ENCODE results near the gene TH. TPM values are rescaled to one million over a fixed set of nuclear protein-coding genes. Genes with fewer than 3 reads are reported as not detected.

TH gene
- total and polyA plus RNA-seq, 7 donors: 0.17 TPM; not detected in 6

GRCh38 chr11:2129699-2130366 is 41.8 kb downstream of the TH start:
- 85 to 90% methylated on average over 25 of the region's 25 CpGs for whole genome bisulfite sequencing, 2 donors
- Histone ChIP-seq H3K9me3 (no peaks in the 10 kb centered on the region), H3K36me3 (no peaks in the 10 kb centered on the region), H3K27me3 (peaks cover 0 to 43% (median 4%) of the 10 kb centered on the region in 3 donors), H3K4me1 (no peaks in the 10 kb centered on the region), H3K27ac (no peak overlapping the region), H3K4me3 (no peak overlapping the region)
- intact Hi-C loops (cut with DNase I): no loop called here
- DNase-seq: no peak
- TF ChIP-seq POLR2AphosphoS5 (IDR thresholded peaks at IDR 0.05): no peak
- TF ChIP-seq EP300 (IDR thresholded peaks at IDR 0.05): no peak
- TF ChIP-seq POLR2A (IDR thresholded peaks at IDR 0.05): no peak
- no peak for TF ChIP-seq CTCF (IDR thresholded peaks at IDR 0.05)

DNA sequence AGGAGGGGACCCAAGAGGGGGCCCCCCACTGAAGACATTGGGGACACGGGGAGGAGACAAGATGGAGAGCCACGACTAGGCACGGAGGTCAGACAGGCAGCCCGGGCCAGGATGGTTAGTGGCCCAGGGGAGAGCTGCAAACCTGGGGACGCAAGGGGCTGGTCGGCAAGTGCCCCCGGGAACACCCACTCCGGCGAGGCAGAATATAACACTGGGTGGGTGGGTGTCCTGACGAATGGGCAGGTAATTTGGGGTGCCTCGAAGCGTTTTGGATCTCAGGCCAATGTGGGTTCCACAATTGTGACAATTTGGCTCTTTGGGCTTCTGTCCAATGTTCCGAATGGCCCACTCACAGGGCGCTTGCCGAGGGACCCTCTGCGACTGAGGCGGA is 42.3 kb downstream of the TH start:
- 87 to 91% methylated on average over 17 of the region's 17 CpGs for WGBS, 2 donors
- peaks cover 0 to 42% (median 2%) of the 10 kb centered on the region in 3 donors for H3K27me3 ChIP-seq

GRCh38 chr11:2128511-2129307 is 42.9 kb downstream of the TH start:
- TF ChIP-seq POLR2AphosphoS5 (IDR thresholded peaks at IDR 0.05) (no peak), POLR2A (IDR thresholded peaks at IDR 0.05) (no peak), CTCF (IDR thresholded peaks at IDR 0.05) (no peak), EP300 (IDR thresholded peaks at IDR 0.05) (no peak)
- Histone ChIP-seq H3K4me3 (no peak overlapping the region), H3K9me3 (no peaks in the 10 kb centered on the region), H3K36me3 (no peaks in the 10 kb centered on the region), H3K27ac (no peak overlapping the region), H3K4me1 (no peaks in the 10 kb centered on the region), H3K27me3 (peaks cover 0 to 42% (median 0%) of the 10 kb centered on the region in 3 donors)
- 71 to 86% methylated on average over 12 of the region's 12 CpGs for WGBS, 2 donors
- DNase-seq: no peak
- intact Hi-C loops (cut with DNase I): no loop called here

More for the DNA sequence above, 42.3 kb downstream of the TH start:
- no peak for DNase-seq
- Histone ChIP-seq H3K4me3 (no peak overlapping the region), H3K36me3 (no peaks in the 10 kb centered on the region), H3K27ac (no peak overlapping the region), H3K9me3 (no peaks in the 10 kb centered on the region), H3K4me1 (no peaks in the 10 kb centered on the region)
- TF ChIP-seq POLR2AphosphoS5 (IDR thresholded peaks at IDR 0.05) (no peak), POLR2A (IDR thresholded peaks at IDR 0.05) (no peak), CTCF (IDR thresholded peaks at IDR 0.05) (no peak), EP300 (IDR thresholded peaks at IDR 0.05) (no peak)
- intact Hi-C loops (cut with DNase I): no loop called here

DNA sequence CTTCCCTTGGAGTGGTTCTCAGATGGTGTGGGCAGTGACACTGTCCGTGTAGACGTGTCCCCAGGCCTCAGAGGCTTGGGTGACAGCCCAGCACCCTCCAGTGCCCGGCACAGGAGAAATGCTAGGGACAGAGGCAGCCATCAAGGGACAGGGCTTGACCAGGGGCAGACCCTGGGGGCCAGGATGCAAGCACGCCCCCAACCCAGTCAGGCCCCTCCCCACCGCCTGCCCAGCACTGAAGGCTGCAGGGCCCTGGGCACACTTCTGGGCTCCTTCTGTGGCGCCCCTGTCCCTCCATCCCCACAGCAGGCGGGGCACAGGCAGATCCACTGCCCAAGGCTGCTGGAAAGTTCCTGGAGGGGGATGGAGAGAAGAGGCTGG is 43.5 kb downstream of the TH start:
- H3K36me3 ChIP-seq: no peaks in the 10 kb centered on the region
- WGBS, 2 donors: 72 to 80% methylated on average over 7 of the region's 7 CpGs

More for the DNA sequence above, 43.5 kb downstream of the TH start:
- no peak for TF ChIP-seq POLR2A (IDR thresholded peaks at IDR 0.05)
- no peak for TF ChIP-seq EP300 (IDR thresholded peaks at IDR 0.05)
- no peak for TF ChIP-seq POLR2AphosphoS5 (IDR thresholded peaks at IDR 0.05)
- no peak for TF ChIP-seq CTCF (IDR thresholded peaks at IDR 0.05)
- intact Hi-C loops (cut with DNase I): no loop called here
- no peak for DNase-seq
- H3K9me3 ChIP-seq: no peaks in the 10 kb centered on the region
- no peak overlapping the region for H3K27ac ChIP-seq
- H3K4me3 ChIP-seq: no peak overlapping the region
- H3K4me1 ChIP-seq: no peaks in the 10 kb centered on the region
- peaks cover 0 to 42% (median 0%) of the 10 kb centered on the region in 3 donors for H3K27me3 ChIP-seq
